Activated CD8-positive, alpha-beta T cell treated with anti-CD3 and anti-CD28 coated beads for 36 hours (primary cell): Measurements from ENCODE around the gene FAM20C. TPM values are rescaled to one million over a fixed set of nuclear protein-coding genes. Genes with fewer than 3 reads are reported as not detected.

Source experiments
- ATAC-seq: fragments of 200-7000 bp; cut with Tn5 transposase; one replicate; pipeline ENCODE4 v1.10.0; 2021; ENCODE audit warnings: mild to moderate bottlenecking, moderate library complexity
- CTCF ChIA-PET: fragments of 350-600 bp; sonication (Branson Sonifier 250); formaldehyde crosslinking; loops from one replicate; lab custom pipeline; 2021; ENCODE audit warnings: antibody characterized with exemption; lab: Charles Lee
- POLR2A ChIA-PET: fragments of 350-600 bp; sonication (Branson Sonifier 250); formaldehyde crosslinking; loops from one replicate; lab custom pipeline; 2021; ENCODE audit warnings: antibody characterized with exemption; lab: Charles Lee
- DNase-seq: peaks from one replicate; pipeline ENCODE4 v3.0.0-alpha.2; 2020
- H3K27ac Mint-ChIP-seq: one replicate; pipeline ENCODE4 v1.8.0; 2021; ENCODE audit warnings: mild to moderate bottlenecking, mixed read lengths
- H3K27me3 Mint-ChIP-seq: one replicate; pipeline ENCODE4 v1.8.0; 2021; ENCODE audit warnings: mixed read lengths
- H3K36me3 Mint-ChIP-seq: one replicate; pipeline ENCODE4 v1.8.0; 2021; ENCODE audit warnings: low read depth, mixed read lengths
- H3K4me1 Mint-ChIP-seq: one replicate; pipeline ENCODE4 v1.8.0; 2021; ENCODE audit warnings: low read depth, mixed read lengths
- H3K4me3 Mint-ChIP-seq: one replicate; pipeline ENCODE4 v1.8.0; 2021; ENCODE audit warnings: mild to moderate bottlenecking, moderate library complexity, mixed read lengths
- H3K9me3 Mint-ChIP-seq: one replicate; pipeline ENCODE4 v1.8.0; 2021; ENCODE audit warnings: mixed read lengths
- CTCF ChIP-seq: fragments of 200-600 bp; IDR thresholded peaks from one replicate; pipeline ENCODE4 v1.8.0; 2022; ENCODE audit warnings: antibody characterized with exemption, mild to moderate bottlenecking
- intact Hi-C: fragments of 100-400 bp; cut with micrococcal nuclease; formaldehyde crosslinking; loops from one replicate; pipeline ENCODE4 v1.10.0; 2022
- total RNA-seq, 2 experiments: library from RNA; stranded (reverse); gene quantifications; one replicate each; pipeline ENCODE4 v1.2.3, GENCODE V29; 2021

FAM20C gene
- total RNA-seq, 2 experiments from 2014 or later, result 0.29 to 1.1 TPM

GRCh38 chr7:194252-195009 is 2.1 kb downstream of the FAM20C start:
- no peaks in the 10 kb centered on the region for H3K9me3 Mint-ChIP-seq
- ATAC-seq (no peak), DNase-seq (no peak)
- intact Hi-C loops, result no loop called here
- POLR2A ChIA-PET, result no interaction called here
- CTCF ChIA-PET, result no interaction called here
- H3K27me3 Mint-ChIP-seq, result peaks cover 38% of the 10 kb centered on the region
- TF ChIP-seq CTCF, result no peak
- H3K36me3 Mint-ChIP-seq, result no peaks in the 10 kb centered on the region
- H3K4me1 Mint-ChIP-seq, result peaks cover 3% of the 10 kb centered on the region
- H3K27ac Mint-ChIP-seq, result no peak overlapping the region
- H3K4me3 Mint-ChIP-seq, result no peak overlapping the region

- Mint-ChIP-seq H3K27me3 (peaks cover 30% of the 10 kb centered on the region), H3K4me3 (no peak overlapping the region), H3K4me1 (peaks cover 3% of the 10 kb centered on the region), H3K36me3 (no peaks in the 10 kb centered on the region), H3K9me3 (no peaks in the 10 kb centered on the region), H3K27ac (no peak overlapping the region)
- CTCF ChIA-PET, result no interaction called here
- intact Hi-C loops, result no loop called here
- ATAC-seq (no peak), DNase-seq (no peak)
- POLR2A ChIA-PET, result interaction anchor here (1.2 kb wide), 1 partner anchor 8 kb away, joined by 3 read pairs; no protein-coding TSS in a partner anchor
- TF ChIP-seq CTCF, result no peak
These were observed 2.8 kb downstream of the FAM20C start for GRCh38 chr7:195010-195829.

GRCh38 chr7:195830-196128 is 3.4 kb downstream of the FAM20C start:
- Mint-ChIP-seq H3K4me1 (peaks cover 3% of the 10 kb centered on the region), H3K36me3 (no peaks in the 10 kb centered on the region), H3K27me3 (peaks cover 27% of the 10 kb centered on the region), H3K9me3 (no peaks in the 10 kb centered on the region), H3K27ac (no peak overlapping the region), H3K4me3 (no peak overlapping the region)
- ChIA-PET CTCF (no interaction called here), POLR2A (interaction anchor here (1.2 kb wide), 1 partner anchor 9 kb away, joined by 3 read pairs; no protein-coding TSS in a partner anchor)
- no peak for ATAC-seq
- DNase-seq, result no peak
- intact Hi-C loops, result no loop called here
- no peak for TF ChIP-seq CTCF

GRCh38 chr7:196283-196682 is 3.9 kb downstream of the FAM20C start:
- CTCF ChIA-PET, result no interaction called here
- DNase-seq (no peak), ATAC-seq (no peak)
- H3K4me3 Mint-ChIP-seq, result no peak overlapping the region
- no peaks in the 10 kb centered on the region for H3K9me3 Mint-ChIP-seq
- H3K4me1 Mint-ChIP-seq, result peaks cover 3% of the 10 kb centered on the region
- H3K27me3 Mint-ChIP-seq, result peaks cover 23% of the 10 kb centered on the region
- no peak for TF ChIP-seq CTCF
- POLR2A ChIA-PET, result interaction anchor here (1.2 kb wide), 1 partner anchor 9 kb away, joined by 3 read pairs; no protein-coding TSS in a partner anchor
- H3K36me3 Mint-ChIP-seq, result no peaks in the 10 kb centered on the region
- H3K27ac Mint-ChIP-seq, result no peak overlapping the region
- intact Hi-C loops, result no loop called here
